Smooth muscle cell (in vitro differentiated cells): ENCODE results near the gene SHOX. TPM values are rescaled to one million over a fixed set of nuclear protein-coding genes. Genes with fewer than 3 reads are reported as not detected.
"Not testable (repeated sequence)": the region's sequence is repeated elsewhere in the genome, so short reads cannot be mapped to it uniquely, and the experiment has no call there.

Experiments
- DNase-seq: peaks from one replicate; lab custom pipeline; 2025; ENCODE audit not compliant: unreplicated experiment; lab: John Stamatoyannopoulos, UW
- H2AFZ ChIP-seq: fragments of 200-600 bp; sonication (generic); 2 replicates; pipeline ENCODE4 v1.6.0; 2016; ENCODE audit warnings: antibody characterized with exemption, low read depth, mild to moderate bottlenecking
- H3F3A ChIP-seq: fragments of 200-600 bp; sonication (generic); 2 replicates; pipeline ENCODE4 v1.6.0; 2017; ENCODE audit warnings: antibody characterized with exemption, low read depth
- H3K27ac ChIP-seq: fragments of 200-600 bp; sonication (generic); 2 replicates; pipeline ENCODE4 v1.5.1; 2016; ENCODE audit warnings: low read depth, mild to moderate bottlenecking
- H3K27me3 ChIP-seq: fragments of 200-600 bp; sonication (generic); 2 replicates; pipeline ENCODE4 v1.6.1; 2016; ENCODE audit warnings: low read depth, mild to moderate bottlenecking
- H3K36me3 ChIP-seq: fragments of 200-600 bp; sonication (generic); 2 replicates; pipeline ENCODE4 v1.5.1; 2016; ENCODE audit warnings: low read depth
- H3K4me1 ChIP-seq: fragments of 200-600 bp; sonication (generic); 2 replicates; pipeline ENCODE4 v1.5.1; 2016; ENCODE audit warnings: low read depth
- H3K4me2 ChIP-seq: fragments of 200-600 bp; sonication (generic); 2 replicates; pipeline ENCODE4 v1.6.0; 2016; ENCODE audit warnings: mild to moderate bottlenecking
- H3K4me3 ChIP-seq: fragments of 200-600 bp; sonication (generic); 2 replicates; pipeline ENCODE4 v1.5.1; 2016; ENCODE audit warnings: mild to moderate bottlenecking
- H3K79me2 ChIP-seq: fragments of 200-600 bp; sonication (generic); 2 replicates; pipeline ENCODE4 v1.6.0; 2016; ENCODE audit warnings: low read depth, mild to moderate bottlenecking
- H3K9ac ChIP-seq: fragments of 200-600 bp; sonication (generic); 2 replicates; pipeline ENCODE4 v1.6.0; 2016; ENCODE audit warnings: low read depth
- H3K9me3 ChIP-seq: fragments of 200-600 bp; sonication (generic); replicated peaks from 2 replicates; pipeline ENCODE4 v1.5.1; 2016; ENCODE audit warnings: low read depth
- H4K20me1 ChIP-seq: fragments of 200-600 bp; sonication (generic); 2 replicates; pipeline ENCODE4 v1.6.0; 2016; ENCODE audit warnings: low read depth
- WGBS: methylation state at CpG from one replicate; pipeline ENCODE4 v1.1.7; 2016; ENCODE audit warnings: low lambda C conversion rate; 5-methylcytosine and 5-hydroxymethylcytosine counted together
- polyA plus RNA-seq: library from polyadenylated mRNA; unstranded; fragments of >200 nt; fragmentation: Nextera tagmentation; extraction: Ambion mirVana; gene quantifications from 2 replicates; pipeline ENCODE4 v1.2.1, GENCODE V29; 2016
- total RNA-seq: library from RNA; depleted of rRNA; stranded (reverse); fragments of >200 nt; gene quantifications from 2 replicates; pipeline ENCODE4 v1.2.3, GENCODE V29; 2014
- TF ChIP-seq, protein P1 (sequence below): fragments of 200-600 bp; sonication (generic); IDR thresholded peaks from 2 replicates; pipeline ENCODE4 v1.5.1; 2017; ENCODE audit warnings: borderline replicate concordance, mild to moderate bottlenecking, antibody characterized with exemption; ENCODE audit not compliant: insufficient read depth, poor library complexity, severe bottlenecking

SHOX gene
- total and polyA plus RNA-seq, 2 experiments from 2014 or later, result not detected

DNA sequence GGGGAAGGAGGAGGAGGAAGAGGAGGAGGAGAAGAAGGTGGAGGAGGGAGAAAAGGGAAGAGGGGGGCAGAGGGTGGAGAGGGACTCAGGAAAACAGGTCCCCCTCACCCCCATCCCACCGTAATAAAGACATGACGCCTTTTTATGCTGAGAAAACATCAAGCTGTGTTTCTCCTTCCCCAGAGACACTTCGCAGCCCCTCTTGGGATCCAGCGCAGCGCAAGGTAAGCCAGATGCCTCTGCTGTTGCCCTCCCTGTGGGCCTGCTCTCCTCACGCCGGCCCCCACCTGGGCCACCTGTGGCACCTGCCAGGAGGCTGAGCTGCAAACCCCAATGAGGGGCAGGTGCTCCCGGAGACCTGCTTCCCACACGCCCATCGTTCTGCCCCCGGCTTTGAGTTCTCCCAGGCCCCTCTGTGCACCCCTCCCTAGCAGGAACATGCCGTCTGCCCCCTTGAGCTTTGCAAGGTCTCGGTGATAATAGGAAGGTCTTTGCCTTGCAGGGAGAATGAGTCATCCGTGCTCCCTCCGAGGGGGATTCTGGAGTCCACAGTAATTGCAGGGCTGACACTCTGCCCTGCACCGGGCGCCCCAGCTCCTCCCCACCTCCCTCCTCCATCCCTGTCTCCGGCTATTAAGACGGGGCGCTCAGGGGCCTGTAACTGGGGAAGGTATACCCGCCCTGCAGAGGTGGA is 45.3 kb upstream of the SHOX start:
- Histone ChIP-seq H2AFZ (no peak overlapping the region), H3K9ac (no peak overlapping the region), H3K9me3 (no peaks in the 10 kb centered on the region), H3K4me2 (no peak overlapping the region), H3K27me3 (peaks cover 6% of the 10 kb centered on the region), H3K79me2 (no peaks in the 10 kb centered on the region), H3K4me3 (no peak overlapping the region), H3K4me1 (no peaks in the 10 kb centered on the region), H4K20me1 (no peaks in the 10 kb centered on the region), H3K27ac (no peak overlapping the region), H3K36me3 (no peaks in the 10 kb centered on the region), H3F3A (no peaks in the 10 kb centered on the region)
- no peak for DNase-seq
- TF ChIP-seq, protein P1, sequence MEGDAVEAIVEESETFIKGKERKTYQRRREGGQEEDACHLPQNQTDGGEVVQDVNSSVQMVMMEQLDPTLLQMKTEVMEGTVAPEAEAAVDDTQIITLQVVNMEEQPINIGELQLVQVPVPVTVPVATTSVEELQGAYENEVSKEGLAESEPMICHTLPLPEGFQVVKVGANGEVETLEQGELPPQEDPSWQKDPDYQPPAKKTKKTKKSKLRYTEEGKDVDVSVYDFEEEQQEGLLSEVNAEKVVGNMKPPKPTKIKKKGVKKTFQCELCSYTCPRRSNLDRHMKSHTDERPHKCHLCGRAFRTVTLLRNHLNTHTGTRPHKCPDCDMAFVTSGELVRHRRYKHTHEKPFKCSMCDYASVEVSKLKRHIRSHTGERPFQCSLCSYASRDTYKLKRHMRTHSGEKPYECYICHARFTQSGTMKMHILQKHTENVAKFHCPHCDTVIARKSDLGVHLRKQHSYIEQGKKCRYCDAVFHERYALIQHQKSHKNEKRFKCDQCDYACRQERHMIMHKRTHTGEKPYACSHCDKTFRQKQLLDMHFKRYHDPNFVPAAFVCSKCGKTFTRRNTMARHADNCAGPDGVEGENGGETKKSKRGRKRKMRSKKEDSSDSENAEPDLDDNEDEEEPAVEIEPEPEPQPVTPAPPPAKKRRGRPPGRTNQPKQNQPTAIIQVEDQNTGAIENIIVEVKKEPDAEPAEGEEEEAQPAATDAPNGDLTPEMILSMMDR, result no peak
- 49% methylated on average over 21 of the region's 21 CpGs for WGBS

GRCh38 chrX:586351-586750 is 44.2 kb upstream of the SHOX start:
- H3K4me3 ChIP-seq, result no peak overlapping the region
- H3K9ac ChIP-seq, result no peak overlapping the region
- H4K20me1 ChIP-seq, result no peaks in the 10 kb centered on the region
- H3K27me3 ChIP-seq, result peaks cover 6% of the 10 kb centered on the region
- no peaks in the 10 kb centered on the region for H3F3A ChIP-seq
- TF ChIP-seq, protein P1, result no peak
- 94% methylated on average over 8 of the region's 8 CpGs for WGBS
- H3K9me3 ChIP-seq, result no peaks in the 10 kb centered on the region
- no peaks in the 10 kb centered on the region for H3K79me2 ChIP-seq
- H3K4me2 ChIP-seq, result no peak overlapping the region
- no peaks in the 10 kb centered on the region for H3K4me1 ChIP-seq
- H3K27ac ChIP-seq, result no peak overlapping the region
- H3K36me3 ChIP-seq, result no peaks in the 10 kb centered on the region
- no peak for DNase-seq
- H2AFZ ChIP-seq, result no peak overlapping the region

DNA sequence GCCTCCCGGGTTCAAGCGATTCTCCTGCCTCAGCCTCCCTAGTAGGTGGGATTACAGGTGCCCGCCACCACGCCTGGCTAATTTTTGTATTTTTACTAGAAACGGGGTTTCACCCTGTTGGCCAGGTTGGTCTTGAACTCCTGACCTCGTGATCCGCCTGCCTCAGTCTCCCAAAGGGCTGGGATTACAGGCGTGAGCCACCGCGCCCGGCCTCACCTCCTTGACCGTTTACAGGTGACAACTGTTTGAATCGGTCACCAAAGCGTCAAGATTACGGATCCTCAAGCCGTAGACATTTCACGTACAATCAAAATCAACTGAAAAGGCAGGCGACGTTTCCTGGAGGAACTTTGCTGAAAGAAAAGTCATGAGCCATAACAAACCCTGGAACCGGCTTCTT is 41.3 kb upstream of the SHOX start:
- H4K20me1 ChIP-seq, H3K9ac ChIP-seq, H3F3A ChIP-seq, H3K4me2 ChIP-seq, DNase-seq, H3K9me3 ChIP-seq, H3K79me2 ChIP-seq, H3K4me3 ChIP-seq, H3K27me3 ChIP-seq, H2AFZ ChIP-seq, H3K36me3 ChIP-seq, H3K27ac ChIP-seq, H3K4me1 ChIP-seq: not testable (repeated sequence)
- WGBS, result 84% methylated on average over 20 of the region's 20 CpGs

DNA sequence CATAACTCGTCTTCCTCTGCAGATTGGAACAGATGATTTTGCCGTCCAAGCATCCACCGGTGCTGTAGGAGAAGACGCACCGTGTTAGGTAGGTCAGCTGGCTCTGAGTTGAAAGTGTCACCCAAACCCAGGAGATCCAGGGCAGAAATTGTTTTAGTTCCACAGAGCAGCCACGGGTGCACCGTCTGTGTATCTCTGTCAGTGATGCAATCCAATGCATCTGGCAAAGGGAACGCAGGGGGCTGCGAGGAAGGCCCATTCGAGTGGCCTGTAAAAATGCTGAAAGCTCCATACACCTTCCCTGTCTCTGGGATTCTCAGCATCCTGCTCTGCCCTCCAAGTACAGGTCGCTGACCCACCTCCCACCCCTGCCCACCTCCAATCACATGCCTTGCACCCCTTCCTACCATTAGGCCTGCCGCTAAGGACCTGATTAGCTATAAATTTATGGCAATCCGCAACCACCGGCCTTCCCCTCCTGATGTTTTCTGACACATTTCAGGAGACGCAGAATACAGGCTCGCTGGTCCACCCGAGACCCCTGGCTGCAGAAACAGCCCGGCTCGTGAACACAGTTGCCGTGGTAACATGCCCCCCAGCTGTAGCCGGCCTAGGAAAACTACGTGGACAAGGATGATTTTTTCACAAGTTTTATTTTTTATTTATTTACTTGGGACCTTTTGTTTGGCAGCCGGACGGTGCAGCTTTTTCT is 39.7 kb upstream of the SHOX start:
- TF ChIP-seq, protein P1, result no peak

More for the DNA sequence above, 39.7 kb upstream of the SHOX start:
- no peaks in the 10 kb centered on the region for H4K20me1 ChIP-seq
- H3K36me3 ChIP-seq, result no peaks in the 10 kb centered on the region
- no peak overlapping the region for H3K4me2 ChIP-seq
- H3K27ac ChIP-seq, result no peak overlapping the region
- DNase-seq, result no peak
- no peaks in the 10 kb centered on the region for H3K4me1 ChIP-seq
- H3K27me3 ChIP-seq, result peaks cover 3% of the 10 kb centered on the region
- H3K9ac ChIP-seq, result no peak overlapping the region
- no peaks in the 10 kb centered on the region for H3K9me3 ChIP-seq
- 90% methylated on average over 24 of the region's 24 CpGs for WGBS
- H3F3A ChIP-seq, result no peaks in the 10 kb centered on the region
- no peaks in the 10 kb centered on the region for H3K79me2 ChIP-seq
- no peak overlapping the region for H2AFZ ChIP-seq
- H3K4me3 ChIP-seq, result no peak overlapping the region
